Activated CD4-positive, alpha-beta T cell treated with anti-CD3 and anti-CD28 coated beads for 36 hours (primary cell): ENCODE measurements around the gene CDH24. TPM values are rescaled to one million over a fixed set of nuclear protein-coding genes. Genes with fewer than 3 reads are reported as not detected.
"Not testable (repeated sequence)": the region's sequence is repeated elsewhere in the genome, so short reads cannot be mapped to it uniquely, and the experiment has no call there.

Experiments
- ATAC-seq: fragments of 200-7000 bp; cut with Tn5 transposase; one replicate; pipeline ENCODE4 v1.10.0; 2021; ENCODE audit warnings: mild to moderate bottlenecking, moderate library complexity
- CTCF ChIA-PET: fragments of 350-600 bp; sonication (Branson Sonifier 250); formaldehyde crosslinking; loops from one replicate; lab custom pipeline; 2021; ENCODE audit warnings: antibody characterized with exemption; lab: Charles Lee
- POLR2A ChIA-PET: fragments of 350-600 bp; sonication (Branson Sonifier 250); formaldehyde crosslinking; loops from one replicate; lab custom pipeline; 2021; ENCODE audit warnings: antibody characterized with exemption, inconsistent platforms; lab: Charles Lee
- DNase-seq: peaks from one replicate; pipeline ENCODE4 v3.0.0-alpha.2; 2020
- H3K27ac Mint-ChIP-seq: one replicate; pipeline ENCODE4 v1.8.0; 2021; ENCODE audit warnings: mixed read lengths
- H3K27me3 Mint-ChIP-seq: one replicate; pipeline ENCODE4 v1.8.0; 2021; ENCODE audit warnings: mixed read lengths
- H3K36me3 Mint-ChIP-seq: one replicate; pipeline ENCODE4 v1.8.0; 2021; ENCODE audit warnings: low read depth, mixed read lengths
- H3K4me1 Mint-ChIP-seq: one replicate; pipeline ENCODE4 v1.8.0; 2021; ENCODE audit warnings: mixed read lengths
- H3K4me3 Mint-ChIP-seq: one replicate; pipeline ENCODE4 v1.8.0; 2021; ENCODE audit warnings: mild to moderate bottlenecking, moderate library complexity, mixed read lengths
- H3K9me3 Mint-ChIP-seq: one replicate; pipeline ENCODE4 v1.8.0; 2021; ENCODE audit warnings: low read depth, mixed read lengths
- intact Hi-C, 2 experiments: fragments of 100-400 bp; cut with DNase I in 1 of 2; cut with micrococcal nuclease in 1 of 2; formaldehyde crosslinking; loops; one replicate each; pipeline versions ENCODE4 v1.14.2 to v1.15.1; 2022 to 2024; cut with DNase I, micrococcal nuclease
- total RNA-seq, 2 experiments: library from RNA; stranded (reverse); gene quantifications; one replicate each; pipeline ENCODE4 v1.2.3, GENCODE V29; 2021

Gene CDH24
- total RNA-seq, 2 experiments from 2014 or later, result 0.82 to 1.1 TPM

DNA sequence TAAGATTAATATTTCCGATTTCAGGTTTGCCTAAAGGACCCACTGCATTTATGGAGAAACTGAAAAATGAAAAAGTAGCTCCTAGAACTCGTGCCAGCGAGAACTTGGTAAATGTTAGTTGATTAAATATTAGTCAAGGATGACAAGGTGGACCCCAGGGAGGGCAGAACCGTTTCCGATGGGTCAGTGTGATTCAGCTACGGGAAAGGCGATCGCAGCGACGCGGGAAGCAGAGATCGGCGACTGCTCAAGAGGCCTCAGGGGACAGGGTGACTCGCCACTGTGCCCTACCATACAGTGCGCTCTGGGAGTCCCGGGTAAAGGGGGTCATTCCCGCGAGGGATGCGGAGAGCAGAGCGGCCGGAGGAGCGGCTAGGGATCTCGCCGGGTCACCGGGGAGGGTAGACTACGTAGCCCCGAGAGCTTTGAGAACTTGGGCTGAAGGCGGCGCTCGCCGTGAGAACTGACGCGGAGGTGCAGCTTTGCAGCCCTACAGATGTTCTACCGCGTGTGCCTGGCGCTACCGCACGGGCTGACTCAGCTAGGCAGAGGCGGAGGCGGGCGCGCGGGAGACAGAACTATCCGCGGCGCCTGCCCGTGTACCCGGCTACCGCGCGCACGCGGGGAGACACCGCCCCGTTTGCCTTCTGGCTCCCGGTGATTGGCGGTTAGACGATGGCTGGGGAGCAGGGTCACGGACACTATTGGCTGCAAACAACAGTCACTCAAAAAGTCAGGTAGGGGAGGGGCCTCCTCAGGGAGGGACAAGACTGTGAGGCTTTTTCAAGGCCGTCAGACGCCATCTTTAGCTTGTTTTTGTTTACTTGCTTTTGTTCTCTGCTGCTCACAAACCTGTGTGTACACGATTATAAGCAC lies 50.5 kb downstream of the CDH24 start:
- H3K36me3 Mint-ChIP-seq, result no peaks in the 10 kb centered on the region
- DNase-seq (peak; percentile 98), ATAC-seq (peak; percentile 98)
- H3K4me1 Mint-ChIP-seq, result peaks cover 45% of the 10 kb centered on the region
- no peaks in the 10 kb centered on the region for H3K9me3 Mint-ChIP-seq
- ChIA-PET POLR2A (interaction anchor here (0.6 to 2.9 kb wide), 21 partner anchors 9 to 1554 kb away, joined by 3 to 16 read pairs (median 4); partner anchors contain the start of genes ACIN1, AJUBA, C14orf119 and HAUS4), CTCF (interaction anchor here (0.5 to 3.9 kb wide), 37 partner anchors 10 to 524 kb away, joined by 3 to 61 read pairs (median 7); partner anchors contain the start of genes AJUBA, CDH24, HAUS4 and PRMT5)
- intact Hi-C loops, result loop anchor here (1.0 to 5.0 kb wide), 10 partner anchors 28 to 315 kb away; partner anchors contain the start of genes ACIN1 (in 1 of the 2), C14orf119 (in 1 of the 2), CDH24 (in 1 of the 2) and LRP10 (in 1 of the 2)
- peak overlapping the region; percentile 95 for H3K4me3 Mint-ChIP-seq
- H3K27ac Mint-ChIP-seq, result peak overlapping the region; percentile 99
- H3K27me3 Mint-ChIP-seq, result no peaks in the 10 kb centered on the region

DNA sequence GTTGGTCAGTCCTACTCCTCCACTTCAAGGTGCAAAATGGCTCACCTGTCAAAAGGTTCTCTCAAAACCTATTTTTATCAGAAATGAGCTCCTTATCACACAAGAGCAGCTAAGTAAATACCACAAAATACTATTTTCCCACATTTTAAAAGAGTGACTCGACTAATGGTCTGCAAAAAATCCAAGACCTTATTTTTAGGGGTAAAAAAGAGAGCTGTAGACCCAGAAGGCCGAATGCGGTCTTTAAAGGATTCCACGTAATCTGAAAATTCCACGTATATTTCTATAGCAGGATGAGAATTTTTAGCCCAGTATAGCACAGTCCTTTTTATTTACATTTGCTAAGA lies 51.2 kb downstream of the CDH24 start:
- peak overlapping the region; percentile 99 for H3K27ac Mint-ChIP-seq
- POLR2A ChIA-PET, result interaction anchor here (0.9 to 2.9 kb wide), 9 partner anchors 11 to 89 kb away, joined by 4 to 16 read pairs (median 5); partner anchors contain the start of genes ACIN1, C14orf119, HAUS4 and PRMT5
- H3K36me3 Mint-ChIP-seq, result no peaks in the 10 kb centered on the region
- intact Hi-C loops, result loop anchor here in 1 of 2 experiments (5.0 kb wide), 1 partner anchor 51 kb away; the partner anchor contains the start of gene CDH24
- no peaks in the 10 kb centered on the region for H3K9me3 Mint-ChIP-seq
- ATAC-seq (no peak), DNase-seq (no peak)
- H3K4me3 Mint-ChIP-seq, result peak overlapping the region; percentile 95
- H3K27me3 Mint-ChIP-seq, result no peaks in the 10 kb centered on the region
- CTCF ChIA-PET, result interaction anchor here (0.6 to 3.9 kb wide), 29 partner anchors 10 to 524 kb away, joined by 3 to 61 read pairs (median 9); partner anchors contain the start of genes AJUBA, CDH24, HAUS4 and PRMT5
- H3K4me1 Mint-ChIP-seq, result peaks cover 42% of the 10 kb centered on the region

DNA sequence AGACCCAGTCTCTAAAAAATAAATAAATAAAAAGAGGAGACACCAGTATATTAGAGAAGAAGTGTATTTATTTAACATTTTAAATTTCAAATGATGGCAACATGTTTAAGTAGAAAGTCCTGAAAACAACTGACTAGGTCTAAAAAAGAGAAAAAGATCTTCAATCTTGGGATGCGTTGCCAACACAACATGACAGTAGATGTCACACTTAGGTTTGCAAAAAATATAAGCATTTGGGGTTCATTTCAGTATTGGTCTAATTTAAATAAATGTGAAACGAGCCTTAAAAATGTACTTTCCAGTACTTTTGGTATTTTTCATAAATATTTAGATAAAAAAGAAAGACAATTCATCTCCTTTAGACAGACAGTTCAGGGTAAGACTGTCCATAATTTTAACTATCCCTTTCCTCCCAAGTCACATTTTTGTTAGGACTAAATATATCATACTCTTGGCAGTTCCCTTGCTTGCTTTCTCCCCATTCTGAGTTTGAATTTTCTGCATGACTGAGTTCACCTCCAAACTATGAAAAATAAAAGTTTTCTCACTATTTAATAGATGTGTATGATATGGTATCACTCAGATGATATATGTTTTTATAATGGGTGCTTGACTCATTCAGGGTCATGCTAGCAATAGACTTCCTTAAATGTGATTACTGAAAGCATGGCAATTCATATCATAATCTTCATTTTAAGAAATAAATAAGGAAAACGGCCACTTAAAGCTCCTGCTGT lies 51.7 kb downstream of the CDH24 start:
- Mint-ChIP-seq H3K36me3 (no peaks in the 10 kb centered on the region), H3K9me3 (no peaks in the 10 kb centered on the region), H3K27me3 (no peaks in the 10 kb centered on the region), H3K4me3 (peak overlapping the region; percentile 95), H3K27ac (peak overlapping the region; percentile 99), H3K4me1 (peaks cover 47% of the 10 kb centered on the region)
- ATAC-seq (no peak), DNase-seq (no peak)
- intact Hi-C loops, result loop anchor here in 1 of 2 experiments (5.0 kb wide), 1 partner anchor 52 kb away; the partner anchor contains the start of gene CDH24
- ChIA-PET CTCF (interaction anchor here (0.6 to 3.9 kb wide), 26 partner anchors 9 to 523 kb away, joined by 3 to 61 read pairs (median 11); partner anchors contain the start of genes AJUBA, CDH24, HAUS4 and PRMT5), POLR2A (interaction anchor here (0.9 to 2.1 kb wide), 5 partner anchors 12 to 89 kb away, joined by 4 to 16 read pairs (median 4); partner anchors contain the start of genes ACIN1 and C14orf119)

DNA sequence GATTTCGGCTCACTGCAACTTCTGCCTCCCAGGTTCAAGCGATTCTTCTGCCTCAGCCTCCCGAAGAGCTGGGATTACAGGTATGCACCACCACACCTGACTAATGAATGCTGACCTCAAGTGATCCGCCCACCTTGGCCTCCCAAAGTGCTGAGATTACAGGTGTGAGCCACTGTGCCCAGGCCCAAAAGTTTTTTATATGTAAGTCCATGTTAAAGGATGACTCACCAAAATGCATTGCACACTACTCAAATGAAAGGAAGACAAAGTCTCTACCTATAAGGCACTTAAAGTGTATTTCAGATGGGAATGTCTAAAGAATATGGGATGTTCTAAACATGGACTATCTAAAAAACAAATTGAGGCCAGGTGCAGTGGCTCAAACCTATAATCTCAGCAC lies 53.0 kb downstream of the CDH24 start:
- H3K4me1 Mint-ChIP-seq, result peaks cover 40% of the 10 kb centered on the region
- H3K4me3 Mint-ChIP-seq, H3K9me3 Mint-ChIP-seq, intact Hi-C loops, H3K36me3 Mint-ChIP-seq, DNase-seq, H3K27me3 Mint-ChIP-seq, H3K27ac Mint-ChIP-seq, POLR2A ChIA-PET, ATAC-seq: not testable (repeated sequence)
- CTCF ChIA-PET, result interaction anchor here (1.0 to 2.6 kb wide), 4 partner anchors 9 to 22 kb away, joined by 3 to 11 read pairs (median 4); partner anchors contain the start of gene AJUBA

DNA sequence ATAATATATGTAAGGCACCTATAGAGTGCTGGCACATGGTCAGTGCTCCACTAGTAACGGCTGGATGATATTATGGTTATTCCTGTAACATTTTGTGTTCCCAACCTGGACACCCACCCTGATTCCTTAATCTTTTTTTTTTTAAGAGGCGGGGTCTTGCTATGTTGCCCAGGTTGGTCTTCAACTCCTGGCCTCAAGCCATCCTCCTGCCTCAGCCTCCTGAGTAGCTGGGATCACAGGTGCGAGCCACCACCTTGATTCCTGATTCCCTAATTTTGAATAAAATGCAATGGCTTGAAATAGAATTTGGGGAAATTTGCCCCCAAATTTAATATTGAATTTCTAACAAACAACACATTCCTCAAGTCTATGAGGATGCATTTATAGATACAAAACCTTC lies 54.7 kb downstream of the CDH24 start:
- Mint-ChIP-seq H3K4me3 (no peak overlapping the region), H3K27ac (no peak overlapping the region), H3K36me3 (no peaks in the 10 kb centered on the region), H3K4me1 (peaks cover 25% of the 10 kb centered on the region), H3K27me3 (no peaks in the 10 kb centered on the region), H3K9me3 (no peaks in the 10 kb centered on the region)
- ATAC-seq, result no peak
- DNase-seq, result no peak
- ChIA-PET POLR2A (no interaction called here), CTCF (interaction anchor here (0.5 to 2.2 kb wide), 5 partner anchors 10 to 100 kb away, joined by 3 to 5 read pairs (median 3); no protein-coding TSS in a partner anchor)
- intact Hi-C loops, result no loop called here

DNA sequence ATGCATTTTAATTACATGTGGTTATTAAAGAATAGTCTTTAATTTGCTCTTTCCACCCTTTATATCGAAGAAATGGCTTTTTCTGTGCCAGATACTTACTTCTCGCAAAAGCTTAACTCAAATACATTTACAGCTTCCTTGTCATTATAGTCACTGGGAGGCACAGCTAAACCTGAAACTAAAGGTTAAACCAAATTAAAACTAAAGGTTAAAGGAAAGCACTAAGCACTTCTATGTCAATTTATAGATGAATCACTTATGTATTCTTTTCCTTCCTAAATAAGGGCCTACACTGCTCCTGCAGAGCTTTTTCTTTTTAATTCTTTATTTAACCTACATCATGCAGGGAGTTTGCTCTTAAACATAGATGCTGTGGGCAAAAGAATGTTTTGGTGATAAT lies 56.5 kb downstream of the CDH24 start:
- POLR2A ChIA-PET, result interaction anchor here (0.6 kb wide), 1 partner anchor 57 kb away, joined by 3 read pairs; no protein-coding TSS in a partner anchor
- H3K4me3 Mint-ChIP-seq, result no peak overlapping the region
- H3K27ac Mint-ChIP-seq, result no peak overlapping the region
- no peaks in the 10 kb centered on the region for H3K9me3 Mint-ChIP-seq
- no peaks in the 10 kb centered on the region for H3K27me3 Mint-ChIP-seq
- ATAC-seq, result peak; percentile 72
- no peaks in the 10 kb centered on the region for H3K36me3 Mint-ChIP-seq
- peaks cover 12% of the 10 kb centered on the region for H3K4me1 Mint-ChIP-seq
- intact Hi-C loops, result no loop called here
- CTCF ChIA-PET, result interaction anchor here (0.5 to 2.4 kb wide), 14 partner anchors 8 to 99 kb away, joined by 3 to 19 read pairs (median 4); partner anchors contain the start of genes AJUBA, CDH24 and PSMB11
- no peak for DNase-seq

DNA sequence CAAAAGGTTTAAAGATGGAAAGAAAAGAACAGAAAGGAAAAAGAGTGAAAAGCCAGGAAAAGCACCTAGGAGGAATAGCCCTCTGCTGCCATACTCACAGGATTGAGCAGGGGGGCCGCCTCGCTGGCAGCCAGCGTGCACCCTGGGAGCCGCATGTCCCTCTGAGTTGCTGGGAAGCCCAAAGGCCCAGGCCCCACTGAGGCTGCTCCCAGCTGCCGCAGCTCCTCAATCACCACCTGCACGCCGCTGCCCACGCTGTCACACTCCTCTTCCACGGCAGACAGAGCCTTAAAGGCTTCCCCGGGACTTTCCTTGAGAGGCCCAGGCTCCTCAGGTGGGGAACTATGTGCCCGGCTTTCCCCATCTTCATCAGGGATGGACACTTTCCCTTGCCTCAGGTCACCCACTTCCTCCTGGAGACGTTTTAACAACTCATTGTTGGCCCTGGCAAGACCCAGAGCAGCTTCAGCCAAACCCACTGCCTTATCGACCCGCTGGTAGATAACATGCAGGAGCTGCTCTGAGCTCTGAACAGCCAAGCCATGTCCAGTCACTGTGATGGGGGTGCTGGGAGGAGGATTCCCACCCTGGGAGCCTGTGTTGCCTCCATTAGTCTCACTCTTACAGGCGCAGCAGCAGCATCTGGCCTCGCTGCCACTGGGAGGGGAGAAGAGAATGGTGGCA lies 58.8 kb downstream of the CDH24 start:
- H3K27ac Mint-ChIP-seq, result no peak overlapping the region
- CTCF ChIA-PET, result interaction anchor here (0.7 to 4.7 kb wide), 2 partner anchors 9 to 70 kb away, joined by 3 to 50 read pairs; no protein-coding TSS in a partner anchor
- no peaks in the 10 kb centered on the region for H3K27me3 Mint-ChIP-seq
- peaks cover 5% of the 10 kb centered on the region for H3K4me1 Mint-ChIP-seq
- no peak for ATAC-seq
- no peak overlapping the region for H3K4me3 Mint-ChIP-seq
- no peaks in the 10 kb centered on the region for H3K9me3 Mint-ChIP-seq
- no peak for DNase-seq
- POLR2A ChIA-PET, result interaction anchor here (1.7 kb wide), 1 partner anchor 9 kb away, joined by 5 read pairs; no protein-coding TSS in a partner anchor
- intact Hi-C loops, result no loop called here
- H3K36me3 Mint-ChIP-seq, result no peaks in the 10 kb centered on the region

DNA sequence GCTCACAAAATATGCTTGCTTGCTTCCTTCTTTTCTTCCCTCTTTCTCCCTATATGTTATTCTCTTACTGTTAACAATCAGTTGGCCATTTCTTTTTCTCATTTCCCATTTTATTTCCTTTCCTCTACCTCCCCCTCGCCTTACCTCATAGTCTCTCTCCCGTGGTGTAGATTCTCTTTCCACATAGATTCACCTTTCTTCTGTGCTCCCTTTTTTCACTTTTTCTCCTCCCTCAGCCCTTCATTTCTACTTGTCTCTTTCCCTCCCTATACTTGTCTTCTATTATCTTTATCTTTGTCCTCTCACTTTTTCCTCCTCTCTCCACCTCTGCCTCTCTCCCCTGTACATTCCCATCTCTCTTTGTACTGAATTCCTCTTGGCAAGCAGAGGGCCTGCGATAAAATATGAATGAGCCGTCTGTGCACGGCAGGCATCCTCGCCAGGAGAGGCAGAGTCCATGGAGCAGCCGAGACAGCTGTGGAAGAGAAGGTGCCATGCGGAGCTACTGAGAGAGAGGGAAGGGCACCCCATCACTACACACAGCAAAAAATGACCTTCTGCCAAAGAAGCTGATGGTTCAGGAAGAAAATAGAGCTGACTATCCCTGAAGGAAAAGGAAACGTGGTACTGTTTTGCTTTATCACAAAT lies 59.5 kb downstream of the CDH24 start:
- H3K27me3 Mint-ChIP-seq, result no peaks in the 10 kb centered on the region
- peaks cover 5% of the 10 kb centered on the region for H3K4me1 Mint-ChIP-seq
- H3K4me3 Mint-ChIP-seq, result no peak overlapping the region
- intact Hi-C loops, result no loop called here
- no peaks in the 10 kb centered on the region for H3K36me3 Mint-ChIP-seq
- DNase-seq (no peak), ATAC-seq (no peak)
- ChIA-PET POLR2A (interaction anchor here (1.7 kb wide), 1 partner anchor 9 kb away, joined by 5 read pairs; no protein-coding TSS in a partner anchor), CTCF (interaction anchor here (0.7 to 6.3 kb wide), 3 partner anchors 10 to 71 kb away, joined by 3 to 110 read pairs (median 50); partner anchors contain the start of gene AJUBA)
- H3K9me3 Mint-ChIP-seq, result no peaks in the 10 kb centered on the region
- no peak overlapping the region for H3K27ac Mint-ChIP-seq
